Heart right ventricle (tissue), 16 donors: ENCODE data around the gene PLXNA2. TPM values are rescaled to one million over a fixed set of nuclear protein-coding genes. Genes with fewer than 3 reads are reported as not detected.

Source experiments
- ATAC-seq, 8 donors: fragments of 200-7000 bp; cut with Tn5 transposase; one replicate each; pipeline ENCODE4 v1.9.1; 2020; ENCODE audit warnings: mild to moderate bottlenecking in 8 of 8, moderate library complexity in 8 of 8, moderate number of reproducible peaks in 1 of 8
- DNase-seq, 2 donors: peaks; one replicate each; pipeline ENCODE4 v3.0.0-alpha.2; 2020
- H3K27ac ChIP-seq, 10 donors: fragments of 200-600 bp; sonication (generic) in 2 of 10; one replicate each; pipeline versions ENCODE4 v1.5.0 to v1.8.0; 2020 to 2022; ENCODE audit warnings: mild to moderate bottlenecking in 3 of 10
- H3K27me3 ChIP-seq, 7 donors: fragments of 200-600 bp; one replicate each; pipeline ENCODE4 v1.8.0; 2021 to 2022; ENCODE audit warnings: mild to moderate bottlenecking in 2 of 7
- H3K36me3 ChIP-seq, 9 donors: fragments of 200-600 bp; sonication (generic) in 1 of 9; one replicate each; pipeline versions ENCODE4 v1.5.0 to v1.8.0; 2020 to 2022; ENCODE audit warnings: mild to moderate bottlenecking in 2 of 9
- H3K4me1 ChIP-seq, 9 donors: fragments of 200-600 bp; sonication (generic) in 1 of 9; one replicate each; pipeline versions ENCODE4 v1.5.0 to v1.8.0; 2020 to 2022; ENCODE audit warnings: mild to moderate bottlenecking in 4 of 9
- H3K4me3 ChIP-seq, 10 donors: fragments of 200-600 bp; sonication (generic) in 2 of 10; one replicate each; pipeline versions ENCODE4 v1.5.0 to v1.8.0; 2020 to 2022; ENCODE audit warnings: mild to moderate bottlenecking in 7 of 10, moderate library complexity in 2 of 10
- H3K9me3 ChIP-seq, 11 donors: fragments of 200-600 bp in 10 of 11; sonication (generic) in 2 of 11; one replicate each; pipeline versions ENCODE4 v1.5.0 to v1.8.0; 2013 to 2022; ENCODE audit warnings: mild to moderate bottlenecking in 2 of 11, control low read depth in 1 of 11, moderate library complexity in 1 of 11
- WGBS, 2 donors: extraction: QIAGEN DNeasy Blood & Tissue Kit; methylation state at CpG; one replicate each; pipeline ENCODE4 v1.1.7; 2013; ENCODE audit warnings: inconsistent platforms in 1 of 2; 5-methylcytosine and 5-hydroxymethylcytosine counted together
- intact Hi-C, 10 donors: fragments of 100-400 bp; cut with DNase I; formaldehyde crosslinking; loops; one replicate each; pipeline versions ENCODE4 v1.11.1 to v1.14.2; 2022
- polyA plus RNA-seq, 2 donors: library from polyadenylated mRNA; stranded (reverse); fragments of 200-250 nt; gene quantifications; one replicate each; pipeline ENCODE4 v1.2.3, GENCODE V29; 2013
- total RNA-seq, 10 donors: library from RNA; stranded (reverse); fragmentation: NEBNext Ultra II Directional in 3 of 10; extraction: Animal tissue kit (Norgen Biotek cat#: 25700) in 3 of 10; gene quantifications; one replicate each; pipeline versions ENCODE4 v1.2.1 to v1.2.4, GENCODE V29; 2021 to 2023
- TF ChIP-seq, protein P1 (sequence below), 9 donors: fragments of 200-600 bp; sonication (generic) in 2 of 9; IDR thresholded peaks; one replicate each; pipeline versions ENCODE4 v1.5.0 to v1.8.0; 2021 to 2022; ENCODE audit warnings: antibody characterized with exemption in 9 of 9, mild to moderate bottlenecking in 5 of 9, moderate library complexity in 1 of 9
- donor health status: Arrhythmogenic right ventricular cardiomyopathy.
- donor health status: ischemic (EF 13 %, LVEDD 7.1; RV severe dilation, severe dysfunction).
- donor health status: healthy with polysubstance abuse.
- donor health status: DM: no; HTN: yes; CAD: no.
- donor health status: DM: no; HTN: no; CAD: no.
- donor health status: ischemic (EF 25% LVEDD 6.9; RV normal size, moderate dysfunction).
- donor health status: ischemic (EF 25% LVEDD 5.7; RV mildly dilated, moderate dysfunction).
- donor health status: healthy.
- donor health status: DM: yes; HTN: yes; CAD: no.
- donor health status: Ischemic cardiomyopathy.
- donor health status: ischemic (EF 35%, LVEDD 5.7; RV mildly dilated, moderate dysfunction).
- donor health status: nonischemic (EF 11% LVEDD 7.7; RV severe dilation, severe dysfunction).
- donor health status: DM: yes; HTN: yes; CAD: no.
- donor health status: PGD.
- donor health status: ischemic (EF 29% LVEDD 5.4; RV normal size, mild dysfunction).
- donor health status: nonischemic (EF 23%, LVEDD 6.1; RV moderate dilation, normal function).

Gene PLXNA2
- total and polyA plus RNA-seq, 12 donors = 6.1 to 31.6 (median 17.9) TPM

DNA sequence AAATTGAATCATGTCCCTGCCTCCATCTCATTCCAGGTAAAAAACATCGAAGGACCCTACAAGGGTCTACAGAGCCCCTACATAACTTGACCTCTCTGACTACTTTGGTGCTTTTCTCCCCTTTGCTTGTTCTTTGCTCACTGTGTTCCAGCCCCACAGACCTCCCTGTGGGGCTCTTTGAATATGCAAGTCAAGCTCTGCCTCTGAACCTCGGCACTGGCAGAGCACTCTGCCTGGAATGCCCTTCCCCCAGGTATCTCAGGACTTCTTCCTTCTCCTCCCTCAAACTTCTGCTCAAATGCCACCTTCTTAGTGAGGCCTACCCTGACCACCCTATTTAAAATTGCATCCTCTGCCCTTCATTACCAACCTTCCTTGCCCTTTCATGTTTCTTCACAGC is 245.5 kb downstream of the PLXNA2 start:
- DNase-seq = no peak
- H3K27me3 ChIP-seq = no peaks in the 10 kb centered on the region
- peaks cover 0 to 8% (median 4%) of the 10 kb centered on the region in 9 donors for H3K4me1 ChIP-seq
- no peaks in the 10 kb centered on the region for H3K36me3 ChIP-seq
- intact Hi-C loops = loop anchor here in 2 of 10 donors (5.0 to 10.0 kb wide), 2 partner anchors 114 to 171 kb away; no protein-coding TSS in a partner anchor
- peaks cover 0 to 14% (median 0%) of the 10 kb centered on the region in 11 donors for H3K9me3 ChIP-seq
- no peak overlapping the region for H3K27ac ChIP-seq
- TF ChIP-seq, protein P1, sequence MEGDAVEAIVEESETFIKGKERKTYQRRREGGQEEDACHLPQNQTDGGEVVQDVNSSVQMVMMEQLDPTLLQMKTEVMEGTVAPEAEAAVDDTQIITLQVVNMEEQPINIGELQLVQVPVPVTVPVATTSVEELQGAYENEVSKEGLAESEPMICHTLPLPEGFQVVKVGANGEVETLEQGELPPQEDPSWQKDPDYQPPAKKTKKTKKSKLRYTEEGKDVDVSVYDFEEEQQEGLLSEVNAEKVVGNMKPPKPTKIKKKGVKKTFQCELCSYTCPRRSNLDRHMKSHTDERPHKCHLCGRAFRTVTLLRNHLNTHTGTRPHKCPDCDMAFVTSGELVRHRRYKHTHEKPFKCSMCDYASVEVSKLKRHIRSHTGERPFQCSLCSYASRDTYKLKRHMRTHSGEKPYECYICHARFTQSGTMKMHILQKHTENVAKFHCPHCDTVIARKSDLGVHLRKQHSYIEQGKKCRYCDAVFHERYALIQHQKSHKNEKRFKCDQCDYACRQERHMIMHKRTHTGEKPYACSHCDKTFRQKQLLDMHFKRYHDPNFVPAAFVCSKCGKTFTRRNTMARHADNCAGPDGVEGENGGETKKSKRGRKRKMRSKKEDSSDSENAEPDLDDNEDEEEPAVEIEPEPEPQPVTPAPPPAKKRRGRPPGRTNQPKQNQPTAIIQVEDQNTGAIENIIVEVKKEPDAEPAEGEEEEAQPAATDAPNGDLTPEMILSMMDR (IDR thresholded peaks at IDR 0.05) = no peak
- WGBS, 2 donors = 94 to 99% methylated on average over 2 of the region's 2 CpGs
- no peak overlapping the region for H3K4me3 ChIP-seq
- no peak for ATAC-seq

DNA sequence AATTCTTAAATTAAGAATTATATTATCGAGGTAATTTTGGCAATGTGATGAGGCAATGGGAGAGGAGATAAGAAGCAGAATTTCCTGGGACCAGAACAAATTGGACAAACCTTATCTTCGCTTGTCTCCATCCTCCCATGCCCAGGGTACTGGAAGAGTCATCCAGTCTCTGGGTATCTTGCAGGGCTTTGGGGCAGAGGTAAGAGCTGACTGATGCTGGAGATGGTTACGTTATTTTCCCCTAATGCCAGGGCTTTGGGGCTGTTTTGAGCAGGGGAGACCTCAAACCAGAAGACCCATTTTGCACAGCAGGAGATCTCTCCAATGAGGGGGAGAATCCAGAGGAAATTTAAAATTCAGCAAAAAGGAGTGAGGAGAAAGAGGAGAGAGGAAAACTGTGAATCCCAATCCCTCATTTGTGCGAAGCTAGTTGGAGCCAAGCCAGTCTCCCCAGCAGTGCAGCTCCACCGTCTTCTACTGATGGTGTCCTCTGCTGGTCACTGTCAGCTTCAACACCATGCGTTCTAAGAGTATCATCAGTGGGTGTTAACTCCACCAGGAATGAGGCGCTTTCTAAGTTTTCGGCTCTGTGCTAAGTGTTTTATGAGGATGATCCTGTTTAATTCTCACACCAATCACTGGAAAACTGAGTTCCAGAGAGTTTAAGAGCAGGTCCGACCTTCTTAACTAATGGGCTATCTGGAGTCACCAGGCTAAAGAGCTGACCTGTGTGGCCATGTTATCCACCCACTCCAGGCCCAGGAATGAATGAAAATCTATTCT is 246.5 kb downstream of the PLXNA2 start:
- intact Hi-C loops = loop anchor here in 3 of 10 donors (1.0 to 10.0 kb wide), 3 partner anchors 112 to 170 kb away; no protein-coding TSS in a partner anchor
- H3K36me3 ChIP-seq = no peaks in the 10 kb centered on the region
- no peak overlapping the region for H3K27ac ChIP-seq
- DNase-seq (peak; percentile 64 to 88), ATAC-seq (peak; percentile 82 to 91 (median 85))
- WGBS, 2 donors = 39 to 40% methylated on average over 9 of the region's 9 CpGs
- H3K27me3 ChIP-seq = no peaks in the 10 kb centered on the region
- H3K4me3 ChIP-seq = no peak overlapping the region
- TF ChIP-seq, protein P1 (IDR thresholded peaks at IDR 0.05) = peak; percentile 75 to 93 (median 85)
- peaks cover 0 to 16% (median 0%) of the 10 kb centered on the region in 11 donors for H3K9me3 ChIP-seq
- peaks cover 0 to 8% (median 4%) of the 10 kb centered on the region in 9 donors for H3K4me1 ChIP-seq

DNA sequence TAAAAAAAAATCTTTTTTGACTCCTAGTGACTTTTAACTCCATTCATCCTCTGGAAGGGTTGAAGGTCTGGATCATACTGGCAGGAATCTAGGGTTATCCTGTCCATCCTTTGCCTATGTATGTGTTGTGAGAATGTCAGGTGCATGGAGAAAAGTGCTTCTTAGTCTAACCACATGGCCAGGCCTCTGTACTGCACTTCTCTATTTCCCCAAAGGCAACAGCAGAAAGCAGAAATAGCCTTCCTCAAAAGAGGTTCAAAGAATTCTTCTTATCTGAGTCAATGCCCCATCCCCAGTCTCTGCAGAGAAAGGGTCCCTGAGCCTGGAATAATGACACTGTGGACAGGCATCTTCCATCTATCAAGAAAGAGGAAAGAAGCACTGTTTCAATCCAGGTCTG is 247.5 kb downstream of the PLXNA2 start:
- TF ChIP-seq, protein P1 (IDR thresholded peaks at IDR 0.05) = no peak
- Histone ChIP-seq H3K9me3 (peaks cover 0 to 16% (median 0%) of the 10 kb centered on the region in 11 donors), H3K4me1 (peaks cover 0 to 8% (median 4%) of the 10 kb centered on the region in 9 donors), H3K27ac (no peak overlapping the region), H3K4me3 (no peak overlapping the region), H3K27me3 (no peaks in the 10 kb centered on the region), H3K36me3 (no peaks in the 10 kb centered on the region)
- no peak for DNase-seq
- no peak for ATAC-seq
- intact Hi-C loops = loop anchor here in 3 of 10 donors (1.0 to 10.0 kb wide), 3 partner anchors 111 to 169 kb away; no protein-coding TSS in a partner anchor

DNA sequence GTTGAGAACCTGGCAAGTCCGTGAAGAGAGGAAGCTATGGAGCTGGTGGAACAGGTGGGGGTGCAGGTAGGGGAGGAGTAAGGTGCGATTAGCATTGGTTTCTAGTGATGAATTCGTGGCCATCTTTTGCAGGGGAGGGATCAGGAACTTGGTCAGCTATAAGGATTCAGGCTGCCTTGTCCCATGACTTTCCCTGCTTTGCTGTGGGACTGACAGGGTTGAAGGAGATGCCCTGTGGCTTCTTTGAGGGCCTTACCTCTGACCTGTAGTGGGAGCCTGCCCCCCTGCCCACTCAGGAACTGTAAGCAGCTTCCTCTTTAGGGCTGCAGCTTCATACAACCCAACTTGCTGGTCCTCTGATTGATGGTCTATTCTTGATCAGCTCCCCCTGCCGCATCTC is 248.6 kb downstream of the PLXNA2 start:
- peaks cover 0 to 8% (median 4%) of the 10 kb centered on the region in 9 donors for H3K4me1 ChIP-seq
- H3K27me3 ChIP-seq = no peaks in the 10 kb centered on the region
- ATAC-seq (no peak), DNase-seq (no peak)
- H3K36me3 ChIP-seq = no peaks in the 10 kb centered on the region
- no peak overlapping the region for H3K4me3 ChIP-seq
- intact Hi-C loops = loop anchor here in 2 of 10 donors (5.0 to 10.0 kb wide), 2 partner anchors 111 to 168 kb away; no protein-coding TSS in a partner anchor
- TF ChIP-seq, protein P1 (IDR thresholded peaks at IDR 0.05) = no peak
- WGBS, 2 donors = 68 to 79% methylated on average over 4 of the region's 4 CpGs
- peaks cover 0 to 9% (median 0%) of the 10 kb centered on the region in 11 donors for H3K9me3 ChIP-seq
- H3K27ac ChIP-seq = no peak overlapping the region
